HepG2 (cell line): ENCODE data around the gene C3orf38. TPM values are rescaled to one million over a fixed set of nuclear protein-coding genes. Genes with fewer than 3 reads are reported as not detected.

Source experiments
- CTCF ChIP-seq: sonication (generic); formaldehyde crosslinking; IDR thresholded peaks from 2 replicates; pipeline ENCODE4 v1.5.0; 2020; ENCODE audit warnings: mild to moderate bottlenecking, missing genetic modification reagents, moderate library complexity
- HDAC1 ChIP-seq: sonication (generic); formaldehyde crosslinking; IDR thresholded peaks from 2 replicates; pipeline ENCODE4 v1.5.1; 2020; ENCODE audit warnings: mild to moderate bottlenecking, missing genetic modification reagents
- PITX1 ChIP-seq: sonication (generic); formaldehyde crosslinking; IDR thresholded peaks from 2 replicates; pipeline ENCODE4 v1.5.1; 2020; ENCODE audit warnings: mild to moderate bottlenecking, missing genetic modification reagents
- STAG1 ChIP-seq: sonication (generic); formaldehyde crosslinking; IDR thresholded peaks from 2 replicates; pipeline ENCODE4 v1.4.0; 2020; ENCODE audit warnings: missing genetic modification reagents
- ZMYM4 ChIP-seq: sonication (generic); formaldehyde crosslinking; IDR thresholded peaks from 2 replicates; pipeline ENCODE4 v1.8.1; 2023; ENCODE audit warnings: mild to moderate bottlenecking, missing genetic modification reagents
- ZNF574 ChIP-seq: sonication (generic); formaldehyde crosslinking; IDR thresholded peaks from 2 replicates; pipeline ENCODE4 v1.4.0; 2020; ENCODE audit warnings: missing genetic modification reagents
- ZNF576 ChIP-seq: sonication (generic); formaldehyde crosslinking; IDR thresholded peaks from 2 replicates; pipeline ENCODE4 v1.4.0; 2020; ENCODE audit warnings: mild to moderate bottlenecking, missing genetic modification reagents
- ZNF580 ChIP-seq: IDR thresholded peaks from 2 replicates; pipeline ENCODE4 v1.6.1; 2016; ENCODE audit warnings: low read depth, borderline replicate concordance
- ZNF687 ChIP-seq: sonication (generic); formaldehyde crosslinking; IDR thresholded peaks from 2 replicates; pipeline ENCODE4 v1.5.1; 2020; ENCODE audit warnings: mild to moderate bottlenecking, missing genetic modification reagents, moderate library complexity
- polyA plus RNA-seq, 8 experiments: library from polyadenylated mRNA; depleted of rRNA in 3 of 8; stranded (reverse) in 7 of 8; unstranded in 1 of 8; fragments of >200 nt; fragmentation: Illumina TruSeq in 4 of 8; extraction: Trizol in 4 of 8; gene quantifications; 2 replicates each; pipeline versions ENCODE4 v1.2.1 to v1.2.3, GENCODE V29; 2011 to 2016; ENCODE audit warnings: low read depth in 4 of 8, missing spikeins in 1 of 8, mixed read lengths in 1 of 8; ENCODE audit not compliant: insufficient read depth in 1 of 8
- total RNA-seq, 5 experiments: library from RNA; depleted of rRNA; stranded (reverse); fragments of >200 nt; fragmentation: Illumina TruSeq; extraction: Trizol; gene quantifications; 2 replicates each; pipeline ENCODE4 v1.2.3, GENCODE V29; 2016; ENCODE audit warnings: low read depth in 1 of 5

The C3orf38 gene
- total and polyA plus RNA-seq, 2 of the 13 experiments (the other 11 are each of a cell fraction or from before 2014, with no cell fraction given) = 6.0 to 17.5 TPM

- TF ChIP-seq ZNF574 (CRISPR knock-in tag) (0 out of 2 replicates have a peak, but pooled peaks have one; percentile 20), CTCF (peak; percentile 53), PITX1 (peak; percentile 31; the same call in 1 of the 2 replicates), ZNF576 (peak; percentile 91; the same call in 1 of the 2 replicates), ZNF687 (CRISPR knock-in tag) (peak; percentile 48), ZMYM4 (CRISPR knock-in tag) (peak; percentile 57), ZNF580 (CRISPR knock-in tag) (0 out of 2 replicates have a peak, but pooled peaks have one; percentile 33), HDAC1 (CRISPR knock-in tag) (0 out of 2 replicates have a peak, but pooled peaks have one; percentile 11), STAG1 (CRISPR knock-in tag) (peak; percentile 3; the same call in 1 of the 2 replicates)
Measured at GRCh38 chr3:88182165-88182918, 32.6 kb downstream of the C3orf38 start (continued).
